GM12878 (cell line): ENCODE data around the gene MYG1. TPM values are rescaled to one million over a fixed set of nuclear protein-coding genes. Genes with fewer than 3 reads are reported as not detected.
A peak's percentile ranks its signal among the peaks of the same experiment; 100 is the strongest.

Source experiments
- ATF2 ChIP-seq: IDR thresholded peaks from 2 replicates; pipeline ENCODE4 v1.6.1; 2012; ENCODE audit warnings: low read length, inconsistent platforms
- BCL3 ChIP-seq: IDR thresholded peaks from 2 replicates; pipeline ENCODE4 v1.6.1; 2011; ENCODE audit warnings: borderline replicate concordance, low read depth, mild to moderate bottlenecking, moderate library complexity, low read length; ENCODE audit not compliant: insufficient read depth, poor library complexity, severe bottlenecking
- BRCA1 ChIP-seq: IDR thresholded peaks from 2 replicates; pipeline ENCODE4 v1.6.1; 2011; ENCODE audit warnings: low read depth, low read length, improper control_type of control experiment
- CBFB ChIP-seq: IDR thresholded peaks from 2 replicates; pipeline ENCODE4 v1.6.1; 2016; ENCODE audit warnings: antibody characterized with exemption, low read depth
- CBX3 ChIP-seq: fragments of 200-600 bp; sonication (generic); IDR thresholded peaks from 2 replicates; pipeline ENCODE4 v1.6.1; 2016; ENCODE audit warnings: low read depth, borderline replicate concordance
- E2F8 ChIP-seq: fragments of 450-650 bp; IDR thresholded peaks from 2 replicates; pipeline ENCODE4 v1.6.1; 2018; ENCODE audit warnings: mild to moderate bottlenecking, low read depth, moderate library complexity; ENCODE audit not compliant: partially characterized antibody
- EED ChIP-seq: sonication (generic); IDR thresholded peaks from 2 replicates; pipeline ENCODE4 v1.6.1; 2016; ENCODE audit warnings: antibody characterized with exemption, low read depth
- ESRRA ChIP-seq: IDR thresholded peaks from 2 replicates; pipeline ENCODE4 v1.6.1; 2012; ENCODE audit warnings: mild to moderate bottlenecking, low read length, improper control_type of control experiment
- ETV6 ChIP-seq, 2 experiments: fragments of 450-650 bp in 1 of 2; IDR thresholded peaks in 1 of 2; conservative IDR thresholded peaks in 1 of 2; 2 replicates each; pipeline ENCODE4 v1.6.1; 2014; ENCODE audit warnings: antibody characterized with exemption in 1 of 2, borderline replicate concordance in 1 of 2, low read depth in 1 of 2, mild to moderate bottlenecking in 1 of 2, moderate library complexity in 1 of 2
- HDAC2 ChIP-seq: fragments of 200-600 bp; sonication (generic); IDR thresholded peaks from 2 replicates; pipeline ENCODE4 v1.6.1; 2017
- JUNB ChIP-seq: IDR thresholded peaks from 2 replicates; pipeline ENCODE4 v1.6.1; 2016; ENCODE audit warnings: antibody characterized with exemption, mild to moderate bottlenecking
- MEF2A ChIP-seq: IDR thresholded peaks from 2 replicates; pipeline ENCODE4 v1.6.1; 2011; ENCODE audit warnings: low read depth, mild to moderate bottlenecking, low read length, moderate library complexity; ENCODE audit not compliant: insufficient read depth
- MTA3 ChIP-seq: IDR thresholded peaks from 2 replicates; pipeline ENCODE4 v1.6.1; 2012; ENCODE audit warnings: low read length, inconsistent platforms, borderline replicate concordance
- NFYA ChIP-seq: IDR thresholded peaks from 2 replicates; pipeline ENCODE4 v1.6.1; 2011; ENCODE audit warnings: low read depth, mild to moderate bottlenecking, low read length, improper control_type of control experiment, borderline replicate concordance
- NR2F1 ChIP-seq: fragments of 450-650 bp; conservative IDR thresholded peaks from 2 replicates; pipeline ENCODE4 v1.6.1; 2017; ENCODE audit warnings: mild to moderate bottlenecking
- PAX5 ChIP-seq: IDR thresholded peaks from 2 replicates; pipeline ENCODE4 v1.6.1; 2011; ENCODE audit warnings: low read depth, low read length, borderline replicate concordance
- PKNOX1 ChIP-seq: fragments of 450-650 bp; IDR thresholded peaks from 2 replicates; pipeline ENCODE4 v1.6.1; 2016; ENCODE audit warnings: mild to moderate bottlenecking
- TARDBP ChIP-seq: IDR thresholded peaks from 2 replicates; pipeline ENCODE4 v1.6.1; 2016; ENCODE audit warnings: borderline replicate concordance
- ZBTB11 ChIP-seq: fragments of 450-650 bp; formaldehyde crosslinking; IDR thresholded peaks from 2 replicates; pipeline ENCODE4 v1.5.0; 2022; ENCODE audit warnings: mild to moderate bottlenecking, missing genetic modification characterization
- ZNF274 ChIP-seq: IDR thresholded peaks from one replicate; pipeline ENCODE4 v1.8.0; 2011; ENCODE audit not compliant: insufficient read length, insufficient read depth
- polyA plus RNA-seq, 11 experiments: library from polyadenylated mRNA; depleted of rRNA in 4 of 11; unstranded in 6 of 11; stranded (reverse) in 5 of 11; fragments of >200 nt; fragmentation: Nextera tagmentation in 4 of 11; fragmentation: Illumina TruSeq in 1 of 11; extraction: Ambion mirVana in 4 of 11; extraction: Trizol in 1 of 11; gene quantifications; 1 replicate in 1 of 11; 2 replicates in 10 of 11; pipeline versions ENCODE4 v1.2.1 to v1.2.3, GENCODE V29; 2011 to 2016; ENCODE audit warnings: inconsistent platforms in 2 of 11, missing spikeins in 2 of 11, low read depth in 1 of 11
- total RNA-seq, 4 experiments: library from RNA; depleted of rRNA in 3 of 4; stranded (reverse); fragments of >200 nt in 3 of 4; fragmentation: Illumina TruSeq in 1 of 4; extraction: Trizol in 1 of 4; gene quantifications; 2 replicates each; pipeline versions ENCODE4 v1.2.1 to v1.2.3, GENCODE V29; 2013 to 2021

Gene MYG1
- total and polyA plus RNA-seq, 10 of the 15 experiments (the other 5 are each of a cell fraction or from before 2014, with no cell fraction given), result 20.7 to 81.0 (median 49.4) TPM

GRCh38 chr12:53299454-53300180 lies at the start of gene MYG1 (continued):
- TF ChIP-seq ESRRA, result no peak
- no peak for TF ChIP-seq ATF2
- peak; percentile 39; the same call in 1 of the 2 replicates for TF ChIP-seq ZBTB11 (CRISPR knock-in tag)
- no peak; a peak in 1 of 4 replicates for TF ChIP-seq ETV6 (conservative IDR thresholded peaks at IDR 0.05 in 1 of 2, IDR thresholded peaks at IDR 0.05 in 1 of 2; ENCODE audit: borderline replicate concordance in 1 of 2, low read depth in 1 of 2)
- TF ChIP-seq CBX3, result no peak
- no peak for TF ChIP-seq MEF2A
- peak; percentile 23; the same call in 1 of the 2 replicates for TF ChIP-seq EED
- no peak for TF ChIP-seq CBFB
- TF ChIP-seq ZNF274, result no peak
- no peak for TF ChIP-seq NFYA
- peak; percentile 48; the same call in 1 of the 2 replicates for TF ChIP-seq TARDBP
- peak; percentile 93 for TF ChIP-seq E2F8
- TF ChIP-seq NR2F1, result no peak
- TF ChIP-seq BRCA1, result no peak
- no peak for TF ChIP-seq JUNB
- peak; percentile 51 for TF ChIP-seq BCL3
- TF ChIP-seq PKNOX1, result peak; percentile 74
- no peak for TF ChIP-seq HDAC2
- peak; percentile 53; the same call in 1 of the 2 replicates for TF ChIP-seq MTA3
- no peak for TF ChIP-seq PAX5
